Measurements from ENCODE around the gene CD14.
"Not testable (repeated sequence)": the region's sequence is repeated elsewhere in the genome, so short reads cannot be mapped to it uniquely, and the experiment has no call there.

Gene CD14

DNA sequence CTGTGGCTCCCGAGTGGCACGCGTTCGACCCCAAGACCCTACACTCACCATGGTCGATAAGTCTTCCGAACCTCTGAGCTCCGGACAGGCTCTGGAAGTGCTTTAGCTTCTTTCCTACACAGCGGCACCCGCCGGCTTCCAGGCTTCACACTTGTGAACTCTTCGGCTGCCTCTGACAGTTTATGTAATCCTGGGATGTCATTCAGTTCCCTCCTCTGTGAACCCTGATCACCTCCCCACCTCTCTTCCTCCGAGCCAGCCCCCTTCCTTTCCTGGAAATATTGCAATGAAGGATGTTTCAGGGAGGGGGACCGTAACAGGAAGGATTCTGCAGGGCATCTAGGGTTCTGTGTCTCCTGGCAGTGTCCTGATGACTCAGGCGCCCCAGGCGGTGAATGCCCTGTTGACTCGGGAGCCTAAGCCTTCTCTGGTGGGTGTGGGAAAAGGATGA, at the start of gene CD14:
Gene CD14 (minus strand): TSS at position 155 of the 451 bp plus-strand sequence. CDS start 104 bp downstream, at position 51.
- no peak for DNase-seq

DNA sequence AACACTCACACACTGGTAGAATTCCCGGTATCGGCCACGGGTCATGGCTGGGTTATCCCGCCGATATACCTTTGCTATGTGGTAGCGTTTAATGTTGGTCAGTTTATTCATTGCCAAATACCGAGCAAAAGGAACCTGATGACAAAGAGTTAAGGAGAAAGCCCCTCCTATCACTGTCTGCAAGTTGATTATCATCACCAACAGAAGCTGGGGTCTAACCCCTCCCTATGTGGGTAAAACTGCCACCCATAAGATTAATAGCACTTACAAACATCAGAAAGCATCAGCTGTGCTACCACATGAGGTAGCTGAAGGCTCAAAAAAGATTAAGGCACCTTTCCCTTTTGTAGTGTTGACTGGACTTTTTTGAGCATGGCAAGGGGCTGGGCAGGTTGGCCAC, 46.0 kb upstream of the CD14 start:
- DNase-seq = no peak

DNA sequence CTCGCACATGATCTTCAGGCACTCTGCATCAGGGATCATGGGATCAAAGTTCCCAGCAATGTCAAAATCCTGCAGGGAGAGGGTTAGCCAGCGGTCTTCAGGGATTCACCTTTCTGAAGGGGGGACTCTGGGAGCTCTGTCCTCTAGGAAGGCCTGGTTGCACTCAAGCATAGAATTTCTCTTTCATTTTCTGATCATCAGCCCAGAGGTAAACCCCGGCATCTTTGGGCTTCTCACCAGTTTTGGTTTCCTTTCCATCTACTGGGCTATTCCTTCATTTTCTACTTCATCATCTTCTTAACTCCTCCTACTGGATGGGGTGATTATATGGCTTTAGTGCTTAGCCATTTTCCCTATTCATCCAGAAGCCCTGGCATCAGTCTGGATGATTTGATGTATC, 45.0 kb upstream of the CD14 start:
- no peak for DNase-seq

DNA sequence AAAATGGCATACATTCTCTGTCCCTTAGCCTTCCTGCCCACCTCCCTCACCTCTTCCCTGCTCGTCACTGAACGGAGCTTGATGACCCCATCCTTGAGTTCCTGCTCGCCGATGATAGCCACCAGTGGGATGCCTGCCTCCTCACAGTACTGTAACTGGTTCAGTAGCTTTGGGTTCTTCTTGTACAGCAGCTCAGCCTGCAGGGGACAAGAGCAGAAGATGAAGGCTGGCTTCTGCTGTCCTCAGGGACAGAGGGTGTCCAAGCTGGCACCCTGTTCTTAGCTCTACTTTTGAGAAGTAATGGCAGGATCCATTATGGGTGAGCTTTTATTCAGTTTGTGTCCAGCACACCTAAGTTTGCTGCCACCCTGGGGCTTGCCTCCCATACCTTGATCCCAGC, 41.7 kb upstream of the CD14 start:
- DNase-seq = no peak

DNA sequence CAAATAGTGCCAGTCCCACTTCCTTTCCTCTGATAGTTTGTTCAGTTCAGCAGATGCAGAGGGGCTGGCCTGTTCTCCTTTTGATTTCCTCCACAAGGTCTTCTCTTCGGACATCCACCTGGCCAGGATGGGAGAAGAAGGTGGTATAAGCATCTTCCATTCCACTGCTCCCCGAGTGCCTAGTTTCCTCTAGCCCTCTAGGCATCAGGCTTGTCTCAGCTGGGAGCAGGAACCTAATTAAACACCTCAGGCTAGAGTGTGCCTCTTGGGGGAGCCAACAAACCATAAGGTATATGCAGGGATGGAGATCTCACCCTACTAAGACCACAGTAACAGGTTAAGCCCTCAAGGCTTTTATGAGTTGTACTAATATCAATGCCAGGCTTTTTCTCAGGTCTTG, 41.2 kb upstream of the CD14 start:
- DNase-seq = no peak

DNA sequence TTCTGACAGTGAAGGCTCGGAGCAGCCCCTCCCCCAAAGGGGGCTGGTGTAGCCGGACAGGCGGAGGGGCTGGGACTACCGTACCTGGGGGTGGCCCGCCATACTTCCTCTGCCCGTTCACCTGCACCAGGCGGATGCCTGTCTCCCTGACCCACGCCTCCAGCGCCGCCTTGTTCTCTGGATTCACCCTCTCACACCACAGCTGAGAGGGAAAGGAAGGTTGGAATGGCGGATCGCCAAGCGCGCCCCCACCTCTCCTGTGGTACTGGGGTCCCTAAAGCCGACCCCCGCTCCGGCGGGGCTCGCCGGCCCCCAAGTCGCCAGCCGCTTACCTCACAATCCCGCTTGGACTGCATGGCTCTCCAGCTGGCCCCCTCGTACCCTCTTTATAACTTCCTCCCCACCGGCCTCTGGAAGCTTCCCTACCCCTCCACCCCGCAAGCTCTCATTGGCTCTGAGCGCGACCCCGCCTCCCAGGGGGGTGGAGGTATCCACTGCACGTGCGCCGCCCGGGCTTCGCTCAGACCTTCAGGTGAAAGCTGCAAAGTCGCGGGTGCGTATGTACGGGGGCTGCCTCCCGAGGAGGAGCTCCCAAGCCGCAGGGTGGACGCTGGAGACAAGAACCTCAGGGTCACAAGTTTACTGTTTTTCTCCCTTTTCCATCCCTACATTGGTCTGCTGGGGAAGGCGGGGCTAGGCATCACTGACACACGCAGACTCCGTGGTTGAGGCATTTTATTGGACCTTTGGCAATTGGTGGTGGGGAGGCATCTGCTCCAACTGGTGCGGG, 40.4 kb upstream of the CD14 start, which contains the start of gene DND1:
Gene DND1 (minus strand): TSS at position 390 of the 790 bp plus-strand sequence. CDS start 34 bp downstream, at position 356.
- DNase-seq = no peak

DNA sequence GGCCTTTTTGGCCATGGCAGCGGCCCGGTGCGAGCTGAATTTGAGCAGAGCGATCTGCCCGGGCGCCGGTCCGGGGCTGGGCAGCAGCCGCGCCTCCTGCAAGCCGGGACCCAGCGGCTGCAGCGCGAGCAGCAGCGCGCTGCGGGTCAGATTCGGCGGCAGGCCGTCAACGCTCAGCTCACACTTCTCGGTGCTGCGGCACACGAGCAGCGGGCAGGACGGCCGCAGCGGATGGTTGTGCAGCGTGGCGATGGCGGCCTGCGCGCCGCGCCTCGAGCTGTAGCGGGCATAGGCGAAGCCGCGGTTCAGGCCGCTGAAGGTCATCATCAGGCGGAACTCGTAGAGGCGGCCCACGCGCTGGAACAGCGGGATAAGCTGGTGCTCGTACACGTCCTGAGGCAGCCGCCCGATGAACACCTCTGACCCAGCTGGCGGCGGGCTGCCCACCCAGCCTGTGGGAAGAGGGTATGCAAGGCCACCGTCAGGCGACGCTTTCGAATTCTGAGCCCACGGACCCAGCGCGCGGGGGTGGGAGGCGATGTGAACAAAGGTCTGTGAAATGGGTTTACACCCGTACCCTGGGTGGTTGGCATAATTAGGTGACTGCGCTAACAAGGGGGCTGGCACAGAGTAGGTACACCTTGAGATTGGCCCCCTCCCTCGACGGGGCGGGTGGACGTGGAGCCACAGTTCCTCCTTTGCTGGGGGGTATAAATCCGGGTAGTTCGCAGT, 39.6 kb upstream of the CD14 start:
- DNase-seq = no peak

DNA sequence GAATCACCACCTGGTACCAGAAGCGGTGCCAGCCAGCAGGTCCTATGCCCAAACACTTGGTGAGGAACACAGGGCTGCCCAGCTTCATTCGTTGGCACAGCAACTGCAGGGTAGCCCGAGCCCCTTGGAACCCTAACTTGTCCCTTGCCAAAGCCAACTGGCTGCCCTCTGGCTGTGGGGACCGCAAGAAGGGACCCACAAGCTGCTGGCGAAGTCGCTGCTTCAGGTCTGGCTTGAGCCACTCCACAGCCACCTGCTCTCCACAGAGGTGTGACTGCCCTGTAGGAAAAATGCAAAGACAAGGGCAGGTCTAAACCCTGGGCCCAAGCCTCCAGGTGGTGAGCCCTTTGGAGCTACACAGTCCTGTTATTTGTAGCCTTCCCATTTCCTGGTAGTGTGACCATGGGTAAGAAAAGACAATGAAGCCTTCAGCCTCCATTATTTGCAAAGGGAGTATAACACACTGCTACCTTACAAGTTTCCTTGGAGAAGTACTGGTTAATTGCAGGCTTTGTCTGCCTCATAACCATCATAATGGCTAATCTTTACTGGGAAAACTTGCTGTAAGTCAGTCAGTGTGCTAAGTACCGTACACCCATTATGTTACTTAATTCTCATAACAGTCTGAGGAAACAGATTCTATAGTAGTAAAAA, 38.6 kb upstream of the CD14 start:
- DNase-seq = no peak

DNA sequence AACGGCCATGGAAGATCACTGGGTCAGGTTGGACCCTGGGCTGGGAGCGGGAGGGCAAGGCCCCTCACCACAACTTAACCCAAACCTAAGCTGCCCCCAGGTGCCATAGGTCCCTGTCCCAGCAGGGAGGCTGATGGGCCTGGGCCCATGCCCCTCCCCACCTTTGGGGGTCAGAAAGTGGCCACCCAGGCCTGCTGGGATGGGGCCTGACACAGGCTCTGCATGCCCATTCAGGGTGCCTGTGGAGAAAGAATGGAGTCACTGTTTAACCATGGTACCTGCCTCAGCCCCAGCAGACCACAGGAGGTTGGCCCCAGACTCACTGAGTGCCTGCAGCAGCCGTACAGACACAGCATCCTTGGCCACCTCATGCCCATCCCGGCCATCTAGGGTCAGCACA, 38.1 kb upstream of the CD14 start:
- not testable (repeated sequence) for DNase-seq

DNA sequence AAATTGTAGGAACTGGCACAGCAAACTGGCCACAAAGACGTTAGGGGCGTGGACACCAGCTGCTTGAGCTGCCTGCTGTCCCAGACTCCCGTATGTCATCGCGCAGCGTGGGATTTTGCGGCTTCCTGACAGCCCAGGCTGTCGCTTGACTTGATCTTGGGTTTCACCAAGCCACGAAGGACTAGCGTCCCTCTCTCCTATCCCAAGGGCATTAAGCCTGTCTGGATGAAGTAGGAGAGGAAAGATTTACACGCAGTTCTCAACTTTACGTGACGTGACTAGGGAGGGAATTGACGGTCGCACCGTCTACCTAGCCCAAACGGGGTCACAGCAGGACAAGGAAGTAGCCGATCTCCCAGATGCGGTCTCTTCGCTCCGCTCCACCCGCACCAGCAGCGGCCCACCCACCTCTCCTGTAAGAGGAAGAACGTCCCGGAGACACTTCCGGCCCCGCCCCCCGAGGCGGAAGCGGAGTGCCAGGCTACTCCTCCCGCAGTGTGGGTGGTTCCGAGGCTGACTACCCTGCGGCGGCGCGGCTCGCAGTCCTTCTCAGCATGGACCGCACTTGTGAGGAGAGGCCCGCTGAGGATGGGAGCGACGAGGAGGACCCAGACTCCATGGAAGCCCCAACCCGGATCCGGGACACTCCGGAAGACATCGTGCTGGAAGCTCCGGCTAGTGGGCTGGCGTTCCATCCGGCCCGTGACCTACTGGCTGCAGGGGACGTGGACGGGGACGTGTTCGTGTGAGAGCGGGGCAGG, 31.6 kb upstream of the CD14 start, which contains the start of gene WDR55:
Gene WDR55 (plus strand): TSS at position 546 of the 761 bp plus-strand sequence. CDS start 9 bp downstream, at position 555.
- DNase-seq = peak; percentile 82

DNA sequence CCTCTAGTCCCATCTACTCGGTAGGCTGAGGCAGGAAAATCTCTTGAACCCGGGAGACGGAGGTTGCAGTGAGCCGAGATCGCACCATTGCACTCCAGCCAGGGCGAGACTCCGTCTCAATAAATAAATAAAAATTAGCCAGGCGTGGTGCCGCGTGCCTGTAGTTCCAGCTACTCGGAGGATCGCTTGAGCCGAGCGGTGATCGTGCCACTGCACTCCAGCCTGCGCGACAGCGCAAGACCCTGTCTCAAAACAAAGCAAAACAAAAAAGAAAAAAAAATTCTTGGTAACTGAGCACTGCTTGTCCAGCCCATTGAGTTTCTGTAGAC, 31.0 kb upstream of the CD14 start:
- no peak for DNase-seq

DNA sequence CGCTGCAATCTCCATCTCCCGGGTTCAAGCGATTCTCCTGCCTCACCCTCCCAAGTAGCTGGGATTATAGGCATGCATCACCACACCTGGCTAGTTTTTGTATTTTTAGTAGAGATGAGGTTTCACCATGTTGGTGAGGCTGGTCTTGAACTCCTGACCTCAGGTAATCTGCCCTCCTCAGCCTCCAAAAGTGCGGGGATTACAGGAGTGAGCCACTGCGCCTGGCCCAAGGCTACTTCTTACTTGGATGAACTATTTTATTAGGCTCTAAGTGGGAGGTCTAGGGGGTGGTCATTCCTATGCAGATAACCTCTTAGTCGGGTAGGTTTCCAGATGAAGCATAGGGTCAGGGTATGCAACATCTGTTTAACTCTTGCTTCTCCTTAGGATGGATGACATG, 27.4 kb upstream of the CD14 start:
- DNase-seq = not testable (repeated sequence)

DNA sequence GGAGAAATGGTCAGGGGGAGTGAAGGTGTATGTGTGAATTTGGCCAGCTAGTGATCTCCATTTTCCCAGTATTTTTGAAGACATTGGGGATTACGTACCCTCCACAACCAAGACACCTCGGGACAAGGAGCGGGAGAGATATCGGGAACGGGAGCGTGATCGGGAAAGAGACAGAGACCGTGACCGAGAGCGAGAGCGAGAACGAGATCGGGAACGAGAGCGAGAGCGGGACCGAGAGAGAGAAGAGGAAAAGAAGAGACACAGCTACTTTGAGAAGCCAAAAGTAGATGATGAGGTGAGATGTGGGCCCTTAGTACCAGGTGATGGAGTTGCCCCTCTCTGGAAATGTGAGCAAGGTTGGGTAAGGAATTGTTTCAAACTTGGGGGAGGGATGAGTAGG, 25.9 kb upstream of the CD14 start:
- DNase-seq = no peak

DNA sequence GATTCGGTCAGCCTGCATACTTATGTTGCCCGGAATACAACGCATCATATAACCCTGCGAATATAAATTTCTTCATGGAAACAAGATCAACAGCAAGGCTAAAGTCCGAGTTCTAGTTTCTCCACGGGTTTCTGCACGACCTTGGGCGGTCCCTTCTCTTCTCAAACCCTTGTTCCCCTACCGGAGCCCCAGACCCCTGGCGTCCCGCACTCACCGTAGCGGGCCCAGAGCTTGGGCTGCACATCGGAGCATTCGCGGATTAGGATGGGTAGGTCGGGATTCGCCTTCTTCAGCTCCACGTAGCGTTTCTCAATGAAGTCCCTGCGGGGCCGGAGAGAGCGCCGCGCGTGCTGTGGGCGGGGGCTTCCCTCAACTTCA, 14.1 kb upstream of the CD14 start:
- DNase-seq = no peak

DNA sequence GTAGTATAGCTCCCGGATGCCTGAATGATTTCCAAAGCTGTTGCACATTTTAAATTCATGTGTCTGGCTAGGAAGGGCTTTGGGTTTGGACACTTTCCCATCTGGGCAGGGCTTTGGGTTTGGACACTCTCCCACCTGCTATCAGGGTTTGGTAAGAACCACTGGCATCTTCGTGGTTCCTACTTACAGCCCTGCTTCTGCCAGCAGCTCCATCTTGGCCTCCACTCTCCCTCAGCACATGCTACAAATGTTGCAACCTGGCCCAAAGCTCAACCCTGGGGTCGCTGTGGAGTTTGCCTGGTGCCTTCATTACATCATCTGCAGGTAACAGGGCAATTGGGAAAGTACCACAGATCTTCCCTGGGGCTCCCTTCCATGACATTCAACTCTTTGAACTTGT, 9.7 kb upstream of the CD14 start:
- no peak for DNase-seq

DNA sequence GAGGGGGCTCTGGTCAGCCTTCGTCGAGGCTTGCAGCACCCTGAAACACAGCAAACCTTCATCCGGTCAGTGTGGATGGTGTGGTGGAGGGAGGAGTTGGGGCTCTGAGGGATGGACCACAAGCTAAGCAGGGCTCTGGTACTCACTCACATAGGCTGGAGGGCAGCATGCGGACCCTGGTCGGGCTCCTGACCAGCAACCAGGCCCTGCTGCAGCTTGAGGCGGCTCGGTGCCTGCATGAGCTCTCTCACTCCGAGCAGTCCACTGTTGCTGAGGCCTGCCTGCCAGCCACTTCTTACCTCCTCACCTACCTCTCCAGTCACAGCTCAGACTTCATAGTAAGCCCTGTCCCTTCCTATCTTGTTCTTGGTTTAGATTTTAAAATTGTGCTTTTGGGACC, 8.7 kb upstream of the CD14 start:
- DNase-seq = no peak

DNA sequence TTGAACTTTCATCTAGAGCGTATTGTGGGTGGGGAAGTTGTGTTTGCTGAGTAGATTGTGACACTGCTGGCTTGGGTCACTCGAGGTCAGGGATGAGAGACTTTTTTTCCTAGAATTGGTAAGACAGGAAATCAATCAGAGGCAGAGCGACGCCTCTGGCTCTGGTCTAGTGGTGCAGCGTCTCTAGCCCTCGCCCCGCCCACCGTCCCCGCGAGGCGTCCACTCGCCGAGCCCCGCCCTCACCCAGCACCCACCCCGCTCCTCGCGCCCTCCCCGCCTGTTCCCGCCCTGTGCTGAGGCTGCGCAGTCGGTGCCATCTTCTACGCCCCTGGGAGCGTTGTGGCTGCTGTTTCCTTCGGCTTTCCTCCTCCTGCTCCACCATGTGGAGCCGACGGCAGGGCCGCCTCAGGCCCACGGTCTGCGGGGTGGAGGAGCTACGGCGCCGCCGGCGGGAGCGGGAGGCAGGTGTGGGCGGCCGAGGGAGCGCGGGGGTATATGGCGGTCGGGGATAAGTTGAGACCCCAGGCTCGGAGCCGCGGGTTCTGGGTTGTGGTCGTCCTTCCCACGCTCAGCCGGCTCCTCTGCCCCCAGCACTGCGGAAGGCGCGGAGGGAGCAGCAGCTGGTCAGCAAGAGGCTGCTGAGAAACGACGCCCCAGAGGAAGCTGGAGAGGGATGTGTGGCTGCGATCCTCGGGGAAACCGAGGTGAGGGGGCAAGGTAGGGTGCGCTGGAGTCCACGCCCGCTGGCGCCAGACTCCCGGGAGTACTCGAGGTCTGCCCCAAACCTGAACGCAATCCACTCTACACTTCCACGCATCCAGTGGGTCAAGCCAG, 6.4 kb upstream of the CD14 start, which contains the start of gene TMCO6:
Gene TMCO6 (plus strand): TSS at position 304 of the 834 bp plus-strand sequence. CDS start 77 bp downstream, at position 381.
- peak; percentile 87 for DNase-seq

DNA sequence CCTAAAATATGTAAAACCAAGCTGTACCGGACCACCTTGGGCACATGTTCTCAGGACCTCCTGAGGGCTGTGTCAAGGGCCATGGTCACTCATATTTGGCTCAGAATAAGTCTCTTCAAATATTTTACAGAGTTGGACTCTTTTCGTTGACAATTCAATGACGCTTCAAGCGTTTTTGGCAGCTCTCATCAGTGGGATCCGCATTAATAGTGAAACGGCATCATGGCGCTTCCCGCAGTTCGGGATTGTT, 5.8 kb upstream of the CD14 start:
- not testable (repeated sequence) for DNase-seq

DNA sequence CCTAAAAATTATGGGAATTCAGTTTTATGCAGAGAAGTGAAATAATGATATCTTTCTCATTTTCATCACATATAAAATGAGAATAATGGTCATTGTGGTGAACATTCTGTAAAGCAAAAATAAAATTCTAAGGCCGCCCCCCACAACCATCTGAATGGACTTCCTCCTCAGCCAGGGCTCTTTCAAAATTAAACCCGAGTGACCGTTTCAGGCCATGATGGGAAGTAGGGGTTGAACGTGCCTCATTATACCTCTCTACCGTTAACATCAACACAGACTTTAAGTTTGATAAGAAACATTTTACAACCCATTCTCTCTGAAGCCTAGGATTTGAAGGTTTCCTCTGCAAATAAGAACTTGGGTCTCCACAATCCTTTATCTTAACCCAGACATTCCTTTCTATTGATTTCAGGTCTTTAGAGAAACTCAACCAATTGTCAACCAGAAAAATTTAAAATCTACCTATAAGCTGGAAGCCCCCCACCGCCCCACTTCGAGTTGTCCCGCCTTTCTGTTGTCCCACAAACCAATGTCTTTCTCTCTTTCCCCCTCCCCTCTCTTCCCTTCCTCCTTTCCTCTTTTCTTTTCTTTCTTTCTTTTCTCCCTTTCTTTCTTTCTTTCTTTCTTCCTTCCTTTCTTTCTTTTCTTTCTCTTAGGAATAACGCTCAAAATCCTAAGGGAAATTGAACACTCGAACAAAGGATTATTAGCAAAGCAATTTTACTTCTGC, 4.6 kb upstream of the CD14 start:
- DNase-seq = no peak

DNA sequence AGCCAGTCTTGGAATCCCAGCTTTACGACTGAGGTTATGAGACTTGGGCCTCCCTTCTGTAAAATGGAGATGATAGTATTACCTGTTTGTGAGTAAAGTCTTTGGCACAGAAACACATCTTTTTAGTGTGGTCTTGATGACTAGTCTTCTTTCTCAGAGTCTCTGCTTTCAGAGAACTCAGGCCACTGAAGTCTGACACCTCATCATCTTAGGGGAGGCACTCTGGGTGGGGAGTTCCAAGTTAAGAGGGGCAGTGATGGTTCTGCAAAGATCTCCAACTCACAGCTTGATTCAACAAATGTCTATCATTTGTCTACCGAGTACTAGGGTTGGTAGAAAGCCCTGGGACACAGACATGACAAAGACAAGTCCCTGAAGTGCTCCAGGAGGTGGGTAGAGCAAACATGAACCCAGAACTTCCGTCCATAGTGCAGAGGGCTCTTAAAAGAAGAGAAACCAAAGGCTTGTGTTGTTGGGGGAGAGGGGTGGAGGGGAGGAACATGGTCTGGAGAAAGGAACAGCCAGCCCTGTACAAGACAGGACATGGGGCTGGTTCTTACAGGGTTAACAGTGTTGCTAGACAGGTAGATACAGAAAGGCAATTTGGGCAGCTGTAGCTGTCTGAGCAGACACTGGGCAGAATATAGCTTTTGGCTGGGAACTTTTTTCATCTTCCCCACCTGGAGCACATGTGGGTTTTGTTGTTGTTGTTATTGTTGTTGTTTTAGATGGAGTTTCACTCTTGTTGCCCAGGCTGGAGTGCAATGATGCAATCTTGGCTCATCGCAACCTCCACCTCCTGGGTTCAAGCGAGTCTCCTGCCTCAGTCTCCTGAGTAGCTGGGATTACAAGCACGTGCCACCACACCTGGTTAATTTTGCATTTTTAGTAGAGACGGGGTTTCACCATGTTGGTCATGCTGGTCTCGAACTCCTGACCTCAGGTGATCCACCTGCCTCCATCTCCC, 2.6 kb upstream of the CD14 start:
- DNase-seq = no peak
